GM12891 (cell line): ENCODE measurements around the gene TMEM170B.

Source experiments
- POLR2A ChIP-seq: IDR thresholded peaks from 2 replicates; pipeline ENCODE4 v1.6.1; 2011; ENCODE audit warnings: low read depth, low read length, control low read depth
- POLR2AphosphoS5 ChIP-seq: IDR thresholded peaks from 2 replicates; pipeline ENCODE4 v1.6.1; 2011; ENCODE audit warnings: low read depth, low read length, control low read depth
- TAF1 ChIP-seq: IDR thresholded peaks from 2 replicates; pipeline ENCODE4 v1.6.1; 2011; ENCODE audit warnings: low read depth, low read length, control low read depth

DNA sequence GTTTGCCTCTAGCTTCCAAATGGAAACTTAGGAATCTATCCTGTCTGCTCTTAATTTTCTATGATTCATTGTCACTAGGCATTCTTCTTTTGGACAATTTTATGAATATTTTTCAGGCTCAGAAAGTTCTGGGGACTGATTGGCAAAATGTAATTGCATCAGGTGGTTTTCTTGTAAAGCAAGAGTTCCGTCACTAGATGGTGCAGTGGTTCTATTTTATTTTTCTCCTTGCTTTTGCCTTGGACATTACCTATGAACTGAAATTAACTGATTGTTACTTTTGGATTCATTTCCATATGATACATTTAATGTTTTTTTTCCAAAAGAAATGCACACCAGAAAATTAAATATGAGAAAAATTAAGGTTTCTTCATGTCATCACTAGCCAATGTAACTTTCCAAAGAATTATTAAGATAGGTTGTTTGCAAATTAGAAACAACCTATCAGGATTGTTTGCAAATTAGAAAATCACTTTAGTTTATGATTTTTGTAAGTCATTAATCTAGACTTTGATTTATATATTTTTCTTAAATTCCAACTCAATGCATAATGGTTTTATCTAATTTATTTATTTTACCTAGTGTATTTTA, 48.0 kb downstream of the TMEM170B start:
- TF ChIP-seq TAF1 (no peak), POLR2A (no peak), POLR2AphosphoS5 (no peak)
